Activated T-cell treated with anti-CD3 and anti-CD28 coated beads, Interleukin-2, amount 50 U/mL, for 72 hours (primary cell): ENCODE measurements around the gene FGF1. TPM values are rescaled to one million over a fixed set of nuclear protein-coding genes. Genes with fewer than 3 reads are reported as not detected.

Experiments
- ATAC-seq, 2 donors: fragments of 150-1000 bp; cut with Tn5 transposase; replicated peaks in 1 of 2; 2 replicates each; pipeline ENCODE4 v1.10.0; 2021; ENCODE audit warnings: moderate library complexity in 2 of 2, mild to moderate bottlenecking in 1 of 2
- DNase-seq, 2 donors: peaks; one replicate each; pipeline ENCODE4 v3.0.0; 2021 to 2022; ENCODE audit warnings: mixed read lengths in 1 of 2
- H3K27ac Mint-ChIP-seq: one replicate; pipeline ENCODE4 v1.8.0; 2022; ENCODE audit warnings: mild to moderate bottlenecking, moderate library complexity, mixed read lengths
- H3K27me3 Mint-ChIP-seq: one replicate; pipeline ENCODE4 v1.8.0; 2022; ENCODE audit warnings: low read depth, mixed read lengths
- H3K36me3 Mint-ChIP-seq, 2 donors: one replicate each; pipeline ENCODE4 v1.8.0; 2022; ENCODE audit warnings: mixed read lengths in 2 of 2, mild to moderate bottlenecking in 1 of 2; ENCODE audit not compliant: insufficient read depth in 2 of 2
- H3K4me1 Mint-ChIP-seq: one replicate; pipeline ENCODE4 v1.8.0; 2022; ENCODE audit warnings: low read depth, mixed read lengths
- H3K4me3 Mint-ChIP-seq, 2 donors: one replicate each; pipeline ENCODE4 v1.8.0; 2022; ENCODE audit warnings: mild to moderate bottlenecking in 2 of 2, mixed read lengths in 2 of 2, moderate library complexity in 2 of 2
- H3K9me3 Mint-ChIP-seq, 2 donors: one replicate each; pipeline ENCODE4 v1.8.0; 2022; ENCODE audit warnings: mixed read lengths in 2 of 2
- total RNA-seq, 2 donors: library from RNA; stranded (reverse); gene quantifications; one replicate each; pipeline ENCODE4 v1.2.3, GENCODE V29; 2022

Gene FGF1
- total RNA-seq, 2 donors from 2014 or later: not detected

DNA sequence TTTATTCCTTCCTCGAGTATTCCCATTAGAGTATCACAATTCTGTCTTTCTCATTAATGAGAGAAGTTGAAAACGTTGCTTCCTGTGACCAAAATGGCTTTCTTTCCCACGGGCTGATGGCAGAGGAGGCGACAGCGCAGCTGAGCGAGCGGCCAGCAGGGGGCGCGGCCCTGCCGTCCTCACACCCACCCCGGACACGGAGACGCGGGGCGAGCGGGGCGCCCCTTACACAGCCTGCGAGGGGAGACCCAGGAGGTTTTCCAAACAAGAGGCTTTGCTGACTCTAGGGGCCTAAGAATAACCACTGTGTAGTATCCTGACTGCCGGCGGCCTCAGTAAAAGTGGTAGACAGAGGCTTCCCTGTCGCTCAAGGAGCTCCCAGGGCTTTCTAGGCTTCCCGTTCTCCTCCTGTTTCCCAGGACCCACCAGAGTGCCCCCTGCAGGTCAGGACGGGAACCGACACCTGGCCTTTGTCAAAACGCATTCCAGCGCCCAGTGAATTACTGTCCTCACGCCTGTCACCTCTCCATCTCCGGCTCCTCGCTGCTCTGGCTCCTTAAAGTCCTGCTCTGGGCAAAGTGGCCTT is 27.3 kb upstream of the FGF1 start:
- peak; percentile 99 for ATAC-seq
- DNase-seq: peak; percentile 91 to 92
- H3K4me1 Mint-ChIP-seq: peaks cover 15% of the 10 kb centered on the region
- H3K9me3 Mint-ChIP-seq: peaks cover 2 to 5% of the 10 kb centered on the region in 2 donors
- peak overlapping the region; percentile 77 to 82 for H3K4me3 Mint-ChIP-seq
- H3K27me3 Mint-ChIP-seq: peaks cover 18% of the 10 kb centered on the region
- H3K27ac Mint-ChIP-seq: peak overlapping the region; percentile 19
- peaks cover 4 to 6% of the 10 kb centered on the region in 2 donors for H3K36me3 Mint-ChIP-seq

- DNase-seq (no peak), ATAC-seq (no peak)
- Mint-ChIP-seq H3K9me3 (no peaks in the 10 kb centered on the region), H3K27ac (no peak overlapping the region), H3K4me3 (no peak overlapping the region), H3K27me3 (no peaks in the 10 kb centered on the region), H3K4me1 (no peaks in the 10 kb centered on the region), H3K36me3 (no peaks in the 10 kb centered on the region)
Measured at GRCh38 chr5:142703153-142703552, 17.3 kb upstream of the FGF1 start.

- no peaks in the 10 kb centered on the region for H3K36me3 Mint-ChIP-seq
Measured at GRCh38 chr5:142701673-142702311, 15.9 kb upstream of the FGF1 start.

GRCh38 chr5:142700566-142700965 is 14.7 kb upstream of the FGF1 start:
- H3K9me3 Mint-ChIP-seq: no peaks in the 10 kb centered on the region
- no peak for ATAC-seq

More at GRCh38 chr5:142701673-142702311, 15.9 kb upstream of the FGF1 start:
- Mint-ChIP-seq H3K4me3 (no peak overlapping the region), H3K9me3 (no peaks in the 10 kb centered on the region), H3K27ac (no peak overlapping the region), H3K27me3 (no peaks in the 10 kb centered on the region), H3K4me1 (no peaks in the 10 kb centered on the region)
- ATAC-seq (no peak), DNase-seq (no peak)

GRCh38 chr5:142699184-142699720 is 13.4 kb upstream of the FGF1 start:
- Mint-ChIP-seq H3K27me3 (no peaks in the 10 kb centered on the region), H3K4me1 (no peaks in the 10 kb centered on the region)

More at GRCh38 chr5:142700566-142700965, 14.7 kb upstream of the FGF1 start:
- DNase-seq: no peak
- Mint-ChIP-seq H3K27ac (no peak overlapping the region), H3K4me3 (no peak overlapping the region), H3K27me3 (no peaks in the 10 kb centered on the region), H3K4me1 (no peaks in the 10 kb centered on the region), H3K36me3 (no peaks in the 10 kb centered on the region)

DNA sequence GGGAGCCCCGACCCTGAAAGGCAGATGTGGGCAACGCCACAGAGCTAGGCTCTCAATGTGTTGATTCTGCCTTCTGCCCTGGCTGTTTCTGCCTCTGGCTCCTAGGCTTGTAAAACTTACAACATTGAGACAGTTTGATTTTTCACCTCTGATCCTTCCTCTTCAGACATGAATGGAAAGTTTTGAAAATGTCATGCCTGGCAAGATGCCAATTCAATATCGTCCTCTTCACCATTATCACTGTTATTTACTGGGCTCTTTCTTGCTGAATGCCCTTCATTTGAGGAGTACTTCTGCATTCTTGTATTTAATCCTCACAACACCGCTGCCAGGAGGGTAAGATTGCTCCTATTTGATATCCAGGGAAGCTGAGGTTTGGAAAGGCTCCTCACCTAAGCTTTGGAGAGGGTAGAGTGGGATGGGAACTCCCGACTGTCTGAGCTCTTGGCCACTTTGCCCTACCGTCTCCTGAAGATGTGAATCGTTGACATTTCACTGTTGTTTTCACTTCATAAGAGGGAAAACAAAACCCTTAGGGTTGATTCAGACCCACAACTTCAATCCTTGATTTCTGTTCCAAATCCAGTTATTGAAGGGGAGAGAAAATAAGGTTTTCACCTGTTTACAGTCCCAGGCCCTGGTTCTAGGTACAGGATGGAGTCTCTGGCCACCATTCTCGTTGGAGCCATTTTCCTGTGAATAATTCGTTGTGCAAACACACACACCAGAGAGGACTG is 12.7 kb upstream of the FGF1 start:
- ATAC-seq: no peak
- Mint-ChIP-seq H3K27ac (no peak overlapping the region), H3K4me1 (no peaks in the 10 kb centered on the region)

More at GRCh38 chr5:142699184-142699720, 13.4 kb upstream of the FGF1 start:
- DNase-seq (peak; percentile 74 to 81), ATAC-seq (peak; percentile 76 to 77)
- H3K36me3 Mint-ChIP-seq: no peaks in the 10 kb centered on the region
- H3K9me3 Mint-ChIP-seq: no peaks in the 10 kb centered on the region
- H3K4me3 Mint-ChIP-seq: no peak overlapping the region
- H3K27ac Mint-ChIP-seq: no peak overlapping the region

GRCh38 chr5:142697356-142698255 is 11.7 kb upstream of the FGF1 start:
- Mint-ChIP-seq H3K27ac (no peak overlapping the region), H3K4me1 (no peaks in the 10 kb centered on the region), H3K27me3 (no peaks in the 10 kb centered on the region), H3K36me3 (no peaks in the 10 kb centered on the region), H3K9me3 (no peaks in the 10 kb centered on the region), H3K4me3 (no peak overlapping the region)
- DNase-seq (no peak), ATAC-seq (no peak)

More for the DNA sequence above, 12.7 kb upstream of the FGF1 start:
- H3K9me3 Mint-ChIP-seq: no peaks in the 10 kb centered on the region
- H3K4me3 Mint-ChIP-seq: no peak overlapping the region
- no peak for DNase-seq
- H3K27me3 Mint-ChIP-seq: no peaks in the 10 kb centered on the region
- H3K36me3 Mint-ChIP-seq: no peaks in the 10 kb centered on the region

DNA sequence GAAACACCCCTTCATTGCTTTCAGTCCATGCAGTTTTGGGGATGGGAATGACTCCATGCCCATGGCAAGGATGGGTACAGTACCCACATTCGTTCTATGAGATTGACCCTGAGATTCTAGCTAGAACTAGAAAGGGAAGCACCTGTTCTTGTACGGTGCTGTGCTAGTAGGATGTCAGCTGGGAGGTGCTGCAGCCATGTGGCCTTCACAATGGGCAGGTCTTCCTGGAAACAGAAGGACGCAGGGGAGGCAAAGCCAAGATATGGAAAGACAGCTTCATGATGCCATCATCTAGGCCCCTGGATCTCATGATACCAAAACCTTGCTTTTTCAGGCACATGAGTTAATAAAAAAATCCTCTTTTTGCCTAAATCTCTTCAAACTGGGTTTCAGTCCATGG is 10.5 kb upstream of the FGF1 start:
- no peak for DNase-seq
- H3K27me3 Mint-ChIP-seq: no peaks in the 10 kb centered on the region
- no peak overlapping the region for H3K27ac Mint-ChIP-seq
- no peaks in the 10 kb centered on the region for H3K4me1 Mint-ChIP-seq
- no peaks in the 10 kb centered on the region for H3K9me3 Mint-ChIP-seq
- no peak overlapping the region for H3K4me3 Mint-ChIP-seq
- no peaks in the 10 kb centered on the region for H3K36me3 Mint-ChIP-seq
- ATAC-seq: no peak

DNA sequence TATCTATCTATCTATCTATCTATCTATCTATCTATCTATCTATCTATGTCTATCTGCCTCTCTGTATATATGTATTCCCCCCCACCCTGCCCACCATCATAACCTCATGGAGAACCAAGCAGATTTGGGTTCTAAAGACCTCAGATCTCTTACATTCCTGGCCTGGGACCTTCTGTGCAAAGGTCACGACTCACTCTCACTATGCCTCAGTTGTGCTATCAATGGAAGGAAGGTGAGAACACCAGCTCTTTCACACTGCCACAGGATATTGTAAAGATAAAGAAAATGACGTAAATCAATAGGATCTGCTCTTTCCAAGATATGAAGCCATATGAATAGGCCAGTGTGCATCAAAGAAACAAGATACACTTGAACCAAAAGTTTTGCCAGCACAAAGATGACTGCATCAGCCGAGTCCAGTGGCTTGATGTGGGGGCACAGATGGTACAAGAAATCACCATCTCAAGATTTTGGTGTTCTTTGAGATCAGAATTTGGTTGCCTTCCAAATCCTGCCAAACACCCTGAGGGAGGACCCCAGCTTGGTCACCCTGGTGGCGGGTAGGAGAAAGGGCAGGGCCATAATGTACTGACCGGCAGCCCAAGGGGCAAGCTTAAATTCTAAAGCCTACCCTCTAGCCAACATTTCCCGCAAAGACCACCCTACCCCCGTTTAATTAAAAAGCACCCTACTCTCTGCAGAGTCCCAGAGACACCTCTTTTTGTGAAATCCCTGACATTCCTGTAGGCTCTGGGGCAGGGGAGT is 8.4 kb upstream of the FGF1 start:
- Mint-ChIP-seq H3K27ac (no peak overlapping the region), H3K4me3 (no peak overlapping the region)

GRCh38 chr5:142692321-142692894 is 6.5 kb upstream of the FGF1 start:
- no peak overlapping the region for H3K4me3 Mint-ChIP-seq
- no peak for ATAC-seq
- H3K36me3 Mint-ChIP-seq: no peaks in the 10 kb centered on the region
- no peak for DNase-seq
- no peak overlapping the region for H3K27ac Mint-ChIP-seq
- H3K4me1 Mint-ChIP-seq: no peaks in the 10 kb centered on the region
- no peaks in the 10 kb centered on the region for H3K9me3 Mint-ChIP-seq
- peaks cover 13% of the 10 kb centered on the region for H3K27me3 Mint-ChIP-seq

More for the DNA sequence above, 8.4 kb upstream of the FGF1 start:
- DNase-seq: no peak
- Mint-ChIP-seq H3K27me3 (peaks cover 6% of the 10 kb centered on the region), H3K36me3 (no peaks in the 10 kb centered on the region), H3K9me3 (no peaks in the 10 kb centered on the region), H3K4me1 (no peaks in the 10 kb centered on the region)
- no peak for ATAC-seq

DNA sequence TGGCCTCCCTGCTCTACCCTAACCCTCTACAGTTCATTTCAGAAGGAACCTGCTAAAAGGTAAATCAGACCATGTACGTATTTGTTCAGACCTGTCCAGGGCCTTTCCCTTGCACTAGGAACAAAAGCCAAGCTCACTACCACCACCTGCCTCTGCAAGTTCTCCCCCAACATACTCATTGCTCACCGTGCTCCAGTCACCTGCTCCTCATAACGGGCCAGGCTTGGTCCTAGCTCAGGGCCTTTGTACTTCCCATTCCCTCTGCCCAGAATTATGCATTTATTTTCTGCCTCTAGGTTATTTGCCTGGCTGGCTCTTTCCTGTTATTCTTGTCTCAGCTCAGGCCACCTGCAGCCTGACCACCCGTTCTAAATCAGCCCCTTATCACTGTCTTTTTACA is 4.8 kb upstream of the FGF1 start:
- DNase-seq (no peak), ATAC-seq (no peak)
- Mint-ChIP-seq H3K4me1 (no peaks in the 10 kb centered on the region), H3K4me3 (no peak overlapping the region), H3K27ac (no peak overlapping the region), H3K27me3 (peaks cover 22% of the 10 kb centered on the region), H3K36me3 (no peaks in the 10 kb centered on the region), H3K9me3 (no peaks in the 10 kb centered on the region)

DNA sequence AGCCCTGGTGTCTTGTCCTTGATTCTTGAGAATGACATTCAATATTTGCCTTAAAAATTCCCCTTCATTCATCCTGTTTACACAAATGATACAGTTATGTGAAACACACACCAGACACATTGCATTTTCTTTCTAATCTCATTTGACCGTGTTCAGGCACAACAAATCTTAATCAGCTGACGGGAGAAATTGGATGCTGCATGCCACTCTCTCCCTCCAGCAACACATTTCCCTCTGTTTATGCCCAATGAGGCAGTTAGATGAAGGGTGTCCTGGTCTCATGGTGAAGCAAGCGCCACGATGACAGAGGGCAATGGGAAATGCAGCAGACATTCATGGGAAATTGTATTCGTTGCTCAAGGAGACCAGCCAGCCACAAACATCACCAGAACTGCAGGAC is 3.2 kb upstream of the FGF1 start:
- Mint-ChIP-seq H3K27ac (no peak overlapping the region), H3K9me3 (no peaks in the 10 kb centered on the region), H3K27me3 (peaks cover 22% of the 10 kb centered on the region), H3K36me3 (no peaks in the 10 kb centered on the region), H3K4me1 (no peaks in the 10 kb centered on the region), H3K4me3 (no peak overlapping the region)
- no peak for ATAC-seq
- no peak for DNase-seq
